OCI-LY7 (cell line): ENCODE data around the gene PSMC2. TPM values are rescaled to one million over a fixed set of nuclear protein-coding genes. Genes with fewer than 3 reads are reported as not detected.

Experiments used
- BruUV-seq: library from RNA; stranded (reverse); fragments of 400-500 nt; replicated peaks from 2 replicates; lab custom pipeline; 2021; lab: Mats Ljungman, UMichigan
- CTCF ChIA-PET: fragments of 300-600 bp; sonication (Branson Sonifier 250); formaldehyde crosslinking; loops from one replicate; lab custom pipeline; 2022; ENCODE audit warnings: antibody characterized with exemption; ENCODE audit not compliant: unreplicated experiment; lab: Charles Lee
- POLR2A ChIA-PET: fragments of 300-600 bp; sonication (Branson Sonifier 250); formaldehyde crosslinking; loops from one replicate; lab custom pipeline; 2022; ENCODE audit warnings: antibody characterized with exemption; lab: Charles Lee
- DNase-seq: peaks from one replicate; pipeline ENCODE4 v3.0.0-alpha.2; 2015; ENCODE audit warnings: low spot score
- H2AFZ ChIP-seq: fragments of 200-600 bp; sonication (generic), shearing (Covaris generic); 2 replicates; pipeline ENCODE4 v1.6.1; 2014; ENCODE audit warnings: mild to moderate bottlenecking, antibody characterized with exemption, low read length, moderate library complexity
- H3K27ac ChIP-seq: fragments of 200-600 bp; sonication (generic); 2 replicates; pipeline ENCODE4 v1.5.1; 2014; ENCODE audit warnings: mixed run types, low read depth, mild to moderate bottlenecking, moderate library complexity, low read length, inconsistent platforms; ENCODE audit not compliant: poor library complexity, severe bottlenecking
- H3K36me3 ChIP-seq: fragments of 200-600 bp; sonication (generic); 2 replicates; pipeline ENCODE4 v1.6.1; 2014; ENCODE audit warnings: mild to moderate bottlenecking, antibody characterized with exemption, low read length, moderate library complexity, mixed read lengths; ENCODE audit not compliant: insufficient read depth
- H3K4me1 ChIP-seq: fragments of 200-600 bp; sonication (generic); 2 replicates; pipeline ENCODE4 v1.5.1; 2014; ENCODE audit warnings: mild to moderate bottlenecking, low read length; ENCODE audit not compliant: insufficient read depth, poor library complexity, severe bottlenecking
- H3K4me2 ChIP-seq: fragments of 200-600 bp; sonication (generic); 2 replicates; pipeline ENCODE4 v1.6.1; 2014; ENCODE audit warnings: mild to moderate bottlenecking, low read length
- H3K4me3 ChIP-seq: fragments of 200-600 bp; sonication (generic); 2 replicates; pipeline ENCODE4 v1.5.1; 2014; ENCODE audit warnings: mild to moderate bottlenecking, low read depth, low read length; ENCODE audit not compliant: poor library complexity, severe bottlenecking
- H3K79me2 ChIP-seq: fragments of 200-600 bp; sonication (generic); 2 replicates; pipeline ENCODE4 v1.6.1; 2016; ENCODE audit warnings: low read depth, mild to moderate bottlenecking, low read length, moderate library complexity, mixed read lengths; ENCODE audit not compliant: insufficient read depth
- H3K9me2 ChIP-seq: fragments of 200-600 bp; sonication (generic); 2 replicates; pipeline ENCODE4 v1.6.1; 2016; ENCODE audit warnings: mild to moderate bottlenecking, low read length, mixed read lengths; ENCODE audit not compliant: insufficient read depth
- H3K9me3 ChIP-seq: fragments of 200-600 bp; sonication (generic); 2 replicates; pipeline ENCODE4 v1.6.1; 2014; ENCODE audit warnings: mild to moderate bottlenecking, mixed run types, low read length, mixed read lengths
- H4K20me1 ChIP-seq: fragments of 200-600 bp; sonication (generic); 2 replicates; pipeline ENCODE4 v1.6.1; 2014; ENCODE audit warnings: mild to moderate bottlenecking, antibody characterized with exemption, low read length, moderate library complexity, mixed read lengths; ENCODE audit not compliant: insufficient read depth
- EZH2phosphoT487 ChIP-seq: fragments of 200-600 bp; sonication (generic); IDR thresholded peaks from 2 replicates; pipeline ENCODE4 v1.6.1; 2018; ENCODE audit warnings: low read depth, borderline replicate concordance, mild to moderate bottlenecking, mixed run types, antibody characterized with exemption, low read length, moderate library complexity, mixed read lengths
- intact Hi-C: fragments of 100-400 bp; cut with micrococcal nuclease; formaldehyde crosslinking; loops from one replicate; pipeline ENCODE4 v1.10.0; 2022; ENCODE audit not compliant: unreplicated experiment
- total RNA-seq, 2 experiments: library from RNA; depleted of rRNA in 1 of 2; stranded (reverse); fragments of >200 nt in 1 of 2; shearing (Covaris generic) in 1 of 2; gene quantifications; 2 replicates each; pipeline ENCODE4 v1.2.3, GENCODE V29; 2014 to 2022
- TF ChIP-seq, protein P1 (sequence below): fragments of 200-600 bp; sonication (generic); conservative IDR thresholded peaks from 2 replicates; pipeline ENCODE4 v1.5.1; 2014; ENCODE audit warnings: mild to moderate bottlenecking, antibody characterized with exemption, low read length, moderate library complexity, mixed read lengths

The PSMC2 gene
- total RNA-seq, 2 experiments from 2014 or later, result 77.7 to 129 TPM

DNA sequence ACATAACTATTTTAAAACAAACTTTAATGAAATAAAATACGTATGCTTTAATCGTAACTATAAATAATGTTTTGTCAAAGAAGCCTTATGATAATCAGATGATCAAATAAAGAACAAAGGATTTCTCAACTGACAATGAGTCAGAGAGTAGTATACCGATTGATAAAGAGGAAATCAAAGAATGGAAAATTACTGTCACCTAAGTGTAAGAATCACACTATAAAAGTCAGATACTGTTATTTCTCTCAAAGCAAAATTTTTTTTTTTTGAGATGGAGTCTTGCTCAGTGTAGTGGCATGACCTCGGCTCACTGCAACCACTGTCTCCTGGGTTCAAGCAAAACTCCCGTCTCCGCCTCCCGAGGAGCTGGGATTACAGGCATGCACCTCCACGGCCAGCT is 21.7 kb upstream of the PSMC2 start:
- ChIA-PET CTCF (no interaction called here), POLR2A (no interaction called here)
- Histone ChIP-seq H3K9me3 (no peaks in the 10 kb centered on the region), H3K79me2 (peaks cover 22% of the 10 kb centered on the region; the same call in 1 of the 2 replicates), H3K27ac (no peak overlapping the region), H3K4me3 (no peak overlapping the region), H3K36me3 (peaks cover 90% of the 10 kb centered on the region), H4K20me1 (peaks cover 8% of the 10 kb centered on the region; the same call in 1 of the 2 replicates), H2AFZ (no peak overlapping the region), H3K9me2 (no peaks in the 10 kb centered on the region), H3K4me1 (no peaks in the 10 kb centered on the region), H3K4me2 (no peak overlapping the region)
- DNase-seq, result no peak
- intact Hi-C loops, result no loop called here
- BruUV-seq, result no TSS peak
- TF ChIP-seq EZH2phosphoT487, result no peak
- TF ChIP-seq, protein P1, sequence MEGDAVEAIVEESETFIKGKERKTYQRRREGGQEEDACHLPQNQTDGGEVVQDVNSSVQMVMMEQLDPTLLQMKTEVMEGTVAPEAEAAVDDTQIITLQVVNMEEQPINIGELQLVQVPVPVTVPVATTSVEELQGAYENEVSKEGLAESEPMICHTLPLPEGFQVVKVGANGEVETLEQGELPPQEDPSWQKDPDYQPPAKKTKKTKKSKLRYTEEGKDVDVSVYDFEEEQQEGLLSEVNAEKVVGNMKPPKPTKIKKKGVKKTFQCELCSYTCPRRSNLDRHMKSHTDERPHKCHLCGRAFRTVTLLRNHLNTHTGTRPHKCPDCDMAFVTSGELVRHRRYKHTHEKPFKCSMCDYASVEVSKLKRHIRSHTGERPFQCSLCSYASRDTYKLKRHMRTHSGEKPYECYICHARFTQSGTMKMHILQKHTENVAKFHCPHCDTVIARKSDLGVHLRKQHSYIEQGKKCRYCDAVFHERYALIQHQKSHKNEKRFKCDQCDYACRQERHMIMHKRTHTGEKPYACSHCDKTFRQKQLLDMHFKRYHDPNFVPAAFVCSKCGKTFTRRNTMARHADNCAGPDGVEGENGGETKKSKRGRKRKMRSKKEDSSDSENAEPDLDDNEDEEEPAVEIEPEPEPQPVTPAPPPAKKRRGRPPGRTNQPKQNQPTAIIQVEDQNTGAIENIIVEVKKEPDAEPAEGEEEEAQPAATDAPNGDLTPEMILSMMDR, result no peak

DNA sequence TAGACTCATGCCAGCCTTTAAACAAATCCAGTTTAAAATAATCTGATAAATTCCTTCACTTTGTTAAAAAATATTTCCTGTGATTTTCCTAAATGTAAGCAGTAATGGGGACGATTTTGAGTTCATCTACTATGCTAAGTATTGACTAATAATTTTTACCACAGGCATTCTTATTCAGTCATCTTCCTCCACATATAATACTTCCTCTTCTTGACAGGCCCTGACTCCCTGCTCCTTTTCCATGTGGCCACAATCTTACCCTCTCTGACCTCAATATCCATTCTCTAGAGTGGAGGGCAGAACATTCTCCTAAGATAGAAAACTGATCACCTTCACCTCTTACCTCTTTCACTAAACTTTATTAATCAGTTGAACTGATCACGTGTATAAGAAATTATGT is 10.7 kb upstream of the PSMC2 start:
- Histone ChIP-seq H2AFZ (no peak overlapping the region), H3K79me2 (peaks cover 65% of the 10 kb centered on the region), H4K20me1 (0 out of 2 replicates have a peak, but pooled peaks cover 16% of the 10 kb centered on the region), H3K9me3 (no peaks in the 10 kb centered on the region), H3K27ac (no peak overlapping the region), H3K4me3 (no peak overlapping the region), H3K4me1 (peaks cover 4% of the 10 kb centered on the region), H3K4me2 (no peak overlapping the region), H3K9me2 (no peaks in the 10 kb centered on the region), H3K36me3 (peaks cover 98% of the 10 kb centered on the region)
- ChIA-PET CTCF (no interaction called here), POLR2A (no interaction called here)
- no peak for DNase-seq
- no peak for TF ChIP-seq EZH2phosphoT487
- TF ChIP-seq, protein P1, result no peak
- intact Hi-C loops, result no loop called here
- TSS peak; percentile 23 for BruUV-seq

DNA sequence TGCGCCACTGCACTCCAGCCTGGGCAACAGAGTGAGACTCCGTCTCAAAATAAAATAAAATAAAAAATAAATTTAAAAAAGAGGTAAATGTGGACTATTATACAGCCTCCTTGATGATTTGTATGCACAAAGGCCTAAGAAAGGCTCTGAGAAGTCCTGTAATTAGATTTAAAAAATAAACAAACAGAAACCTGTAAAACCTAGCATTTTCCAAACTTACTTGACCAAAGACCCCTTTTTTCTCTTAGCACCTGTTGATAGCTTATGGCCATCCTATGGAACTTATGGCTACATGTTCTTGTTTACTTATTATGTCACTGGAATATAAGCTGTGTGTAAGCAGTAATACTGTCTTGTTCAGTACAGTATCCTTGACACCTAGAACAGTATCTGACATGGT is 8.6 kb upstream of the PSMC2 start:
- 0 out of 2 replicates have a peak, but pooled peaks cover 17% of the 10 kb centered on the region for H4K20me1 ChIP-seq
- no peaks in the 10 kb centered on the region for H3K9me3 ChIP-seq
- H2AFZ ChIP-seq, result no peak overlapping the region
- no peak overlapping the region for H3K4me3 ChIP-seq
- DNase-seq, result no peak
- no peaks in the 10 kb centered on the region for H3K9me2 ChIP-seq
- BruUV-seq, result no TSS peak
- H3K79me2 ChIP-seq, result peaks cover 68% of the 10 kb centered on the region
- ChIA-PET CTCF (no interaction called here), POLR2A (interaction anchor here (0.7 kb wide), 1 partner anchor 41 kb away, joined by 4 read pairs; no protein-coding TSS in a partner anchor)
- intact Hi-C loops, result no loop called here
- H3K4me1 ChIP-seq, result peaks cover 12% of the 10 kb centered on the region
- no peak overlapping the region for H3K27ac ChIP-seq
- H3K4me2 ChIP-seq, result no peak overlapping the region
- TF ChIP-seq EZH2phosphoT487, result no peak
- TF ChIP-seq, protein P1, result no peak
- H3K36me3 ChIP-seq, result peaks cover 80% of the 10 kb centered on the region
